DOHH2 (cell line): ENCODE measurements around the gene CITED2.

Source experiments
- EZH2phosphoT487 ChIP-seq: fragments of 200-600 bp; sonication (generic); IDR thresholded peaks from 2 replicates; pipeline ENCODE4 v1.6.1; 2017; ENCODE audit warnings: borderline replicate concordance, mild to moderate bottlenecking, antibody characterized with exemption, low read length, moderate library complexity, mixed read lengths
- TF ChIP-seq, protein P1 (sequence below): fragments of 200-600 bp; sonication (generic); IDR thresholded peaks from one replicate; pipeline ENCODE4 v1.5.1; 2014; ENCODE audit warnings: antibody characterized with exemption, mild to moderate bottlenecking, low read depth, low read length; ENCODE audit not compliant: poor library complexity, severe bottlenecking

DNA sequence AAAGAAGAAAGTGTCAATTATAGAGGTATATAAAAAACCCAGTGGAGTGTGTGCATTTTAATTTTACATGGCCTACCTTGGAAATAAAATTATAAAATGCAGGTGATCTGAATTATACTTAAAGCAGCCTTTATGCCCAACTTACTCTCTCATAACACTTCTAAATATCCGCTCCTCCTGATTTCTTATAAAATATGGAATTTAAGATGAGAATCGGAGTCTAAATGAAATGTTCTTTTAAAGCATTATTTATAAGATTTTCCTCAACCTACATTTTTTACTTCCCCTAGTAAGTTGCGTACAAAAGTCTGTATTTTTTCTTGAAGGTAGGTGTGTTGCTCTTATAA lies 3.5 kb downstream of the CITED2 start:
- TF ChIP-seq, protein P1, sequence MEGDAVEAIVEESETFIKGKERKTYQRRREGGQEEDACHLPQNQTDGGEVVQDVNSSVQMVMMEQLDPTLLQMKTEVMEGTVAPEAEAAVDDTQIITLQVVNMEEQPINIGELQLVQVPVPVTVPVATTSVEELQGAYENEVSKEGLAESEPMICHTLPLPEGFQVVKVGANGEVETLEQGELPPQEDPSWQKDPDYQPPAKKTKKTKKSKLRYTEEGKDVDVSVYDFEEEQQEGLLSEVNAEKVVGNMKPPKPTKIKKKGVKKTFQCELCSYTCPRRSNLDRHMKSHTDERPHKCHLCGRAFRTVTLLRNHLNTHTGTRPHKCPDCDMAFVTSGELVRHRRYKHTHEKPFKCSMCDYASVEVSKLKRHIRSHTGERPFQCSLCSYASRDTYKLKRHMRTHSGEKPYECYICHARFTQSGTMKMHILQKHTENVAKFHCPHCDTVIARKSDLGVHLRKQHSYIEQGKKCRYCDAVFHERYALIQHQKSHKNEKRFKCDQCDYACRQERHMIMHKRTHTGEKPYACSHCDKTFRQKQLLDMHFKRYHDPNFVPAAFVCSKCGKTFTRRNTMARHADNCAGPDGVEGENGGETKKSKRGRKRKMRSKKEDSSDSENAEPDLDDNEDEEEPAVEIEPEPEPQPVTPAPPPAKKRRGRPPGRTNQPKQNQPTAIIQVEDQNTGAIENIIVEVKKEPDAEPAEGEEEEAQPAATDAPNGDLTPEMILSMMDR, result no peak
- TF ChIP-seq EZH2phosphoT487, result no peak
